VCaP (cell line): Measurements from ENCODE around the gene WDR54.
A peak's percentile ranks its signal among the peaks of the same experiment; 100 is the strongest.

Experiments used
- H3K27ac ChIP-seq: fragments of 450-650 bp; 2 replicates; pipeline ENCODE4 v1.5.1; 2017
- TF ChIP-seq, protein P1 (sequence below): fragments of 450-650 bp; conservative IDR thresholded peaks from 2 replicates; pipeline ENCODE4 v1.5.1; 2017; ENCODE audit warnings: mild to moderate bottlenecking, moderate library complexity

WDR54 gene, protein sequence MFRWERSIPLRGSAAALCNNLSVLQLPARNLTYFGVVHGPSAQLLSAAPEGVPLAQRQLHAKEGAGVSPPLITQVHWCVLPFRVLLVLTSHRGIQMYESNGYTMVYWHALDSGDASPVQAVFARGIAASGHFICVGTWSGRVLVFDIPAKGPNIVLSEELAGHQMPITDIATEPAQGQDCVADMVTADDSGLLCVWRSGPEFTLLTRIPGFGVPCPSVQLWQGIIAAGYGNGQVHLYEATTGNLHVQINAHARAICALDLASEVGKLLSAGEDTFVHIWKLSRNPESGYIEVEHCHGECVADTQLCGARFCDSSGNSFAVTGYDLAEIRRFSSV

DNA sequence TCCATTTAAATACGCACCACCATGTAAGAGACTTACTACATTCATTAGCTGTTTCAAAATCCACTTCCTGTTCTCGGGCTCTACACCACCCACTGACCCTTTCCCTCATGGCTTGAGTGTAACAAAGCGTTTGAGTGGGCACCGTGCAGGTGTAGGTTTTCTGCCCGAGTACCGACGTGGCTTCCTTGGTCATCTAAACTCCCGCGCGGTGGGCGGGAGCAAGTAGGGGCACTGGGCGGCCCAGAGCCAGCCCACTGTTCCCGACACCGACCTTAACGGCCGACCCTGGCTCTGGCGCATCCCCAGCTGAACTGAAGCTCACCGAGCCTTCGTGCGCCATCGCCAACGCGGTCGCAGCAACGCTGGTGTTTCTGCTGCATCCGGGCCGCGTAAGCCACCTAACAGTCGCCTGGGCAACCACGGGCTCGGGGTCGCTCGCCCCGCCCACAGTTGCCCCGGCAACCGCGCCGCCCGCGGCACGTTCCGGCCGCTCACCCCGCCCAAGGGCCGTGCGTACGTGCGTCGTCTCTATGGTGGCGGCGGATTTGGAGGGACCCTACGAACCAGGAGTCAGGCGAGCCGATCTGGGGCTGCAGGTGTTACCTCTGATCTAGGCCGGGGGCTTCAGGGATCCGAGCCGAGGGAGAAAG lies at the start of gene WDR54, which contains the start of gene C2orf81:
TSS of gene WDR54 (plus strand) at position 510 of the 650 bp plus-strand sequence. CDS start 424 bp downstream, outside the sequence.
TSS of gene C2orf81 (minus strand) at position 399 of the 650 bp plus-strand sequence. CDS start at position 340, 59 bp downstream.
- peak within 1 kb of the TSS; percentile 75 for H3K27ac ChIP-seq
- TF ChIP-seq, protein P1, sequence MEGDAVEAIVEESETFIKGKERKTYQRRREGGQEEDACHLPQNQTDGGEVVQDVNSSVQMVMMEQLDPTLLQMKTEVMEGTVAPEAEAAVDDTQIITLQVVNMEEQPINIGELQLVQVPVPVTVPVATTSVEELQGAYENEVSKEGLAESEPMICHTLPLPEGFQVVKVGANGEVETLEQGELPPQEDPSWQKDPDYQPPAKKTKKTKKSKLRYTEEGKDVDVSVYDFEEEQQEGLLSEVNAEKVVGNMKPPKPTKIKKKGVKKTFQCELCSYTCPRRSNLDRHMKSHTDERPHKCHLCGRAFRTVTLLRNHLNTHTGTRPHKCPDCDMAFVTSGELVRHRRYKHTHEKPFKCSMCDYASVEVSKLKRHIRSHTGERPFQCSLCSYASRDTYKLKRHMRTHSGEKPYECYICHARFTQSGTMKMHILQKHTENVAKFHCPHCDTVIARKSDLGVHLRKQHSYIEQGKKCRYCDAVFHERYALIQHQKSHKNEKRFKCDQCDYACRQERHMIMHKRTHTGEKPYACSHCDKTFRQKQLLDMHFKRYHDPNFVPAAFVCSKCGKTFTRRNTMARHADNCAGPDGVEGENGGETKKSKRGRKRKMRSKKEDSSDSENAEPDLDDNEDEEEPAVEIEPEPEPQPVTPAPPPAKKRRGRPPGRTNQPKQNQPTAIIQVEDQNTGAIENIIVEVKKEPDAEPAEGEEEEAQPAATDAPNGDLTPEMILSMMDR, result no peak

DNA sequence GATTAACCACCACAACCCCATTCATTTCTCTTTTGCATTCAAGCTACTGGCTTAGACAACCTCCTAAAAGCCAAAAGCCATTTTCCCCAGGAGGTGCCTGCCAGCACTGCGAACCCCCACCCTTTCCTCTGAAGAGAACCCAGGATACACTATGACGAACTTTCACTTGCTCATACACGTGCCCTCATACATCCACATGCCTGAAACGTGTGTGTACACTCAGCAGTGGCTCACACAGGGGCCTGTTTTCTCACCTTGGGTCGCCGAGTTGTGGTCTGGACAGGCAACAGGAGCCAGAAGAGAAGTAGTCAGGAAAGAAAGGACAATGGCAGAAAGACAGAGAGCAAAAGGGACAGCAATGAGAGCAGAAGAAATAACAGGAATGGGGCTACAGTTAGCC lies 48.9 kb upstream of the WDR54 start:
- TF ChIP-seq, protein P1, result no peak

DNA sequence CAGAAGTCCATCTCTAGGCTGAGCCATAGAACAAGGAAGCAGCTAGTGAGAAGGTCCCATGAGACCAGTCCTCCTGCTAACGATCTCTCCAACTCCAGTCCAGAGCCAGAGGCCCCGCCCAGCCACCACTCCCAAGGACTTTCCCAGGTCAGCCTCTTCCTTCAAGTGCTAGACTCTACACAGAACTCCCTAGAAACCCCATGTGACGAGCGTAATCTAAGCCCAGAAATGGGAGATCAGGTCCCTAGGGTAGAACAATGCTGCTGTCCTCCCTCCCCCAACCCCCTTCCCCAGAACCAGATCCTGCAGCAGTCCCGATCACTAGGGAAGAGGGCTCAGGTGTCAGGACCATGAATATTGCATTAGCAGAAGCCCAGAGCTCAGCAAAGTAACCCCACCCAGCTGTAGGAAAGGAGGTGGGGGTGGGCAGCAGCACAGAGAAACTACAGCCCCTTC lies 48.3 kb upstream of the WDR54 start:
- TF ChIP-seq, protein P1, result no peak
- H3K27ac ChIP-seq, result no peak overlapping the region

More for the DNA sequence above, 48.9 kb upstream of the WDR54 start:
- H3K27ac ChIP-seq, result no peak overlapping the region

DNA sequence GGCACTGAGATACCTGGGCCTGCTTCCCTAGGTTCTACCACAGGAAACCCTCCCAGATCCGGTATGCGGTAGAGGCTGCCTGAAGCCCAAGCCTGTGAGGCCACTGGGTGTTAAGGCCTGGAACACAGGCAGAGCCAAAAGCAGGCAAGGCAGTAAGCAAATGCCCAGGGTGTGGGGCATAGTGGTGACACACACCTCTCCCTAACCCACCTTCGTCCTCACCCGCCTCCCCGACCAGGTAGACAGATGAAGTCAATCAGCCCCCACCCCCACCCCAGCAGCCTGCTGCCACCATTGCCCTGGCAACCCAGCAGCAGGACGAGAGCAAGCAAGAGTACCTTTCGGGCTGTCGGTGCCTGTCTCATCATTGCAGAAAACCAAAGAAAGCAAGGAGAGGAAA lies 47.5 kb upstream of the WDR54 start:
- TF ChIP-seq, protein P1, result no peak
- H3K27ac ChIP-seq, result no peak overlapping the region

DNA sequence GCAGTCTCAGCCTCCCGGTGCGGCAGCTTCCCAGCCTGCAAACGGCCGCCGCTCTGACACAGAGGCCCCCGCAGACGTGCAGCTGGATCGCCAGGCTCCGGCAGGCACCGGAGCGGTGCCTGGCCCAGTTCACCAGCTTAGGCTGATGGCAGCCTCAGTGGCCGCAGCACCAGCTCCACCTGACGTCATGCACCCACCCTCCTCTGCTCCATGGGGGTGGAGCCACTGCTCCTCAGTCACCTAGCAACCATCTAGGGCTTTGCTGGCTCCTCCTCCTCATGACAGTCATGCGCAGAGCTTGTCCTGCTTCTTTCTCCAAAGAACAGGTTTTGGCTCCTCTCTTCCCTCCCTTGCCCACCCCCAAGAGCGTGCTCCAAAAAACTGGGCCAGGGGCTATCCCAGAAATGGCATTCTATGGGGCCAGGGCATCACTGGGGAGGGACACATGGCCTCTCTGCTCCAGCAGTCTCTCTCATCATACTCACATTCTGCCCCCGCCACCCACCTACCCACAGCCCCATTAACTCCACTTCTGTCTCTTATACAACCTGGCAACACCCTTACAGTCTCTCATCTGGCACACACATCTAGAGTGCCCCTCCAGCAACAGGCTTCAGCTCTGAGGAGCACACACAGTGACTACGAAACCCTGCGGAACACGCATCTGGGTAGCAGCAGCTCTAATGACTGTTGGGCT lies 46.9 kb upstream of the WDR54 start:
- TF ChIP-seq, protein P1, result no peak
- H3K27ac ChIP-seq, result no peak overlapping the region

DNA sequence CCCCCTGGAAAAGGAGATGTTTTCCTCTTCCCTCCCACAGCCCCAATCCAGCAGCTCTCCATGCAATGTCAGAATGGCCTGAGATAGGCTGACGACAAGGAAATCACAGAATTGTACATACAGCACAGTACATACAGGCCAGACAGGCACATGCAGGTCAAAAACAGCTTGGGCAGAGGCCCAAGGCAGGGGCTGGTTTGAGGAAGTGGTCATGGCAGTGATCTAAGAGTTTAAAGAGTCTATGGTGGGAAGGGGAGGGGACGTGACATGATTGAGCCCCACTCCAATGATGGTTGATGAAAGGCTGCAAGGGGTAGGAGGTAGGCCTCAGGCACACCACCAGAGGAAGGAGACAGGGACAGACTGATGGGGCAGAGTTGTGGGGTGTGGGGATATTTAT lies 45.7 kb upstream of the WDR54 start:
- TF ChIP-seq, protein P1, result no peak
- H3K27ac ChIP-seq, result no peak overlapping the region

DNA sequence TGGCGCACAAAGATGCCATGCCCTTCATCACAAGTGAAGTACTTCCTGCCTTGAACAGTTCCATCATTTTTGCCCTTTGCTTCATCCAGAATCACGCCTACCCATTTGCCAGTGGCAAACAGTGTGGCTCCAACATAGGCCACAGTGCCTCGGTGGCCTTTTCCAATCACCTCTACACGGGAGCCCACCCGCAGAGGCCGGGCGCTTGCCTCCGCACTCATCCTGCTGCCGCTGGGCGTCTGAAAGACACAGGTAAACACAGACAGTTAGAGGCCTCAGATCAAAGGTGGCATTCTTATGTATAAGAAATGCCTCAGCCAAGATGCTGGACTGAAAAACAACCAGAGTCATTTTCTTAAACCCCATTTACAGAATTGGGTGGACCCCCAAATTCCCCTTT lies 43.5 kb upstream of the WDR54 start:
- TF ChIP-seq, protein P1, result no peak

More for the DNA sequence above, 43.5 kb upstream of the WDR54 start:
- no peak overlapping the region for H3K27ac ChIP-seq
